Calu3 (cell line): ENCODE measurements around the gene NPIPA3. TPM values are rescaled to one million over a fixed set of nuclear protein-coding genes. Genes with fewer than 3 reads are reported as not detected.
"Not testable (repeated sequence)": the region's sequence is repeated elsewhere in the genome, so short reads cannot be mapped to it uniquely, and the experiment has no call there.

ENCODE experiments used
- Bru-seq: library from RNA; stranded (reverse); fragments of 400-500 nt; gene quantifications from one replicate; lab custom pipeline; 2021; lab: Mats Ljungman, UMichigan
- BruChase-seq, 2 experiments: library from RNA; stranded (reverse); fragments of 400-500 nt; gene quantifications; one replicate each; lab custom pipeline; 2021; lab: Mats Ljungman, UMichigan
- BruUV-seq: library from RNA; stranded (reverse); fragments of 400-500 nt; replicated peaks from 2 replicates; lab custom pipeline; 2021; lab: Mats Ljungman, UMichigan
- CTCF ChIA-PET: fragments of 300-600 bp; sonication (Branson Sonifier 250); formaldehyde crosslinking; loops from one replicate; lab custom pipeline; 2022; ENCODE audit warnings: antibody characterized with exemption; lab: Charles Lee
- DNase-seq: peaks from one replicate; pipeline ENCODE4 v3.0.0; 2022
- H3K27ac Mint-ChIP-seq: one replicate; pipeline ENCODE4 v1.8.0; 2022; ENCODE audit warnings: mixed read lengths; ENCODE audit not compliant: unreplicated experiment
- H3K27me3 Mint-ChIP-seq: one replicate; pipeline ENCODE4 v1.8.0; 2022; ENCODE audit warnings: mixed read lengths; ENCODE audit not compliant: unreplicated experiment
- H3K36me3 Mint-ChIP-seq: one replicate; pipeline ENCODE4 v1.8.0; 2022; ENCODE audit warnings: mild to moderate bottlenecking, moderate library complexity, mixed read lengths; ENCODE audit not compliant: insufficient read depth, unreplicated experiment
- H3K4me1 Mint-ChIP-seq: one replicate; pipeline ENCODE4 v1.8.0; 2022; ENCODE audit warnings: mild to moderate bottlenecking, low read depth, mixed read lengths; ENCODE audit not compliant: unreplicated experiment
- H3K4me3 Mint-ChIP-seq: one replicate; pipeline ENCODE4 v1.8.0; 2022; ENCODE audit warnings: mild to moderate bottlenecking, low read depth, moderate library complexity, mixed read lengths; ENCODE audit not compliant: unreplicated experiment
- H3K9me3 Mint-ChIP-seq: one replicate; pipeline ENCODE4 v1.8.0; 2022; ENCODE audit warnings: low read depth, mixed read lengths; ENCODE audit not compliant: unreplicated experiment
- CTCF ChIP-seq: fragments of 200-600 bp; IDR thresholded peaks from one replicate; pipeline ENCODE4 v1.8.0; 2022; ENCODE audit warnings: antibody characterized with exemption; ENCODE audit not compliant: unreplicated experiment
- intact Hi-C: fragments of 100-400 bp; cut with micrococcal nuclease; formaldehyde crosslinking; loops from one replicate; pipeline ENCODE4 v1.10.0; 2022; ENCODE audit not compliant: unreplicated experiment
- long read RNA-seq: library from polyadenylated mRNA; stranded (forward); transcript quantifications from one replicate; pipeline ENCODE4 v2.0.0, GENCODE V29; 2022
- total RNA-seq: library from RNA; stranded (reverse); gene quantifications from 2 replicates; pipeline ENCODE4 v1.2.3, GENCODE V29; 2022

NPIPA3 gene
- total RNA-seq (8.2 and 9.1 TPM in 2 replicates), Bru-seq, nascent RNA (percentile 13 among the genes with signal in this experiment), BruChase-seq, experiment 1, labeled RNA remaining after a 6-hour chase (percentile 12 among the genes with signal in this experiment), BruChase-seq, experiment 2, labeled RNA remaining after a 2-hour chase (percentile 8 among the genes with signal in this experiment)
- long read RNA-seq, result 0 reads

- H3K36me3 Mint-ChIP-seq, H3K4me3 Mint-ChIP-seq, H3K27ac Mint-ChIP-seq, intact Hi-C loops, DNase-seq, H3K4me1 Mint-ChIP-seq, H3K27me3 Mint-ChIP-seq, CTCF ChIA-PET, H3K9me3 Mint-ChIP-seq, BruUV-seq: not testable (repeated sequence)
These were observed at the start of gene NPIPA3 for GRCh38 chr16:14703156-14704011. NPIPA3 (plus strand) TSS chr16:14703411; CDS start chr16:14708944, 5,533 bp downstream.

- no peaks in the 10 kb centered on the region for H3K27me3 Mint-ChIP-seq
- no TSS peak for BruUV-seq
- peaks cover 15% of the 10 kb centered on the region for H3K4me1 Mint-ChIP-seq
- no peak overlapping the region for H3K27ac Mint-ChIP-seq
- CTCF ChIA-PET, result interaction anchor here (1.0 kb wide), 1 partner anchor 109 kb away, joined by 3 read pairs; no protein-coding TSS in a partner anchor
- no peak overlapping the region for H3K4me3 Mint-ChIP-seq
- intact Hi-C loops, result no loop called here
- no peak for TF ChIP-seq CTCF
- H3K9me3 Mint-ChIP-seq, result no peaks in the 10 kb centered on the region
- peaks cover 79% of the 10 kb centered on the region for H3K36me3 Mint-ChIP-seq
- DNase-seq, result no peak
These were observed 45.1 kb upstream of the NPIPA3 start for GRCh38 chr16:14658063-14658462.

- intact Hi-C loops, result no loop called here
- Mint-ChIP-seq H3K27ac (no peak overlapping the region), H3K4me1 (peaks cover 8% of the 10 kb centered on the region), H3K36me3 (peaks cover 81% of the 10 kb centered on the region), H3K27me3 (no peaks in the 10 kb centered on the region), H3K9me3 (no peaks in the 10 kb centered on the region), H3K4me3 (no peak overlapping the region)
- BruUV-seq, result no TSS peak
- TF ChIP-seq CTCF, result no peak
- DNase-seq, result no peak
- CTCF ChIA-PET, result no interaction called here
These were observed 35.6 kb upstream of the NPIPA3 start for GRCh38 chr16:14667347-14668266.

- Mint-ChIP-seq H3K4me1 (peaks cover 11% of the 10 kb centered on the region), H3K36me3 (peaks cover 81% of the 10 kb centered on the region), H3K27ac (no peak overlapping the region), H3K27me3 (no peaks in the 10 kb centered on the region), H3K9me3 (no peaks in the 10 kb centered on the region), H3K4me3 (no peak overlapping the region)
- CTCF ChIA-PET, result no interaction called here
- DNase-seq, result no peak
- intact Hi-C loops, result no loop called here
- BruUV-seq, result TSS peak; percentile 26
- no peak for TF ChIP-seq CTCF
These were observed 34.5 kb upstream of the NPIPA3 start for GRCh38 chr16:14668556-14669223.
